Keratinocyte (primary cell): Measurements from ENCODE around the gene SLC4A1AP.

ENCODE experiments used
- CTCF ChIP-seq, 3 experiments: IDR thresholded peaks in 1 of 3; conservative IDR thresholded peaks in 1 of 3; optimal IDR thresholded peaks in 1 of 3; 2 replicates in 2 of 3; 3 replicates in 1 of 3; pipeline versions ENCODE3 to v1.5.1; 2011; ENCODE audit warnings: low read length in 3 of 3, mild to moderate bottlenecking in 3 of 3, moderate library complexity in 2 of 3, control low read depth in 1 of 3, inconsistent platforms in 1 of 3; ENCODE audit not compliant: insufficient read depth in 2 of 3; ENCODE audit errors: extremely low read depth in 1 of 3
- EZH2 ChIP-seq: IDR thresholded peaks from one replicate; pipeline ENCODE4 v1.6.1; 2012; ENCODE audit warnings: inconsistent platforms, mild to moderate bottlenecking, low read length, moderate library complexity

GRCh38 chr2:27653397-27653796 is 10.3 kb upstream of the SLC4A1AP start:
- TF ChIP-seq CTCF (optimal IDR thresholded peaks at IDR 0.05 in 1 of 3, IDR thresholded peaks at IDR 0.05 in 1 of 3, conservative IDR thresholded peaks at IDR 0.05 in 1 of 3; ENCODE audit: extremely low read depth in 1 of 3, insufficient read depth in 2 of 3, low read length in 3 of 3) (no peak), EZH2 (no peak)
